ENCODE measurements around the gene PDGFC.

The PDGFC gene

GRCh38 chr4:156972379-156973015 lies 898 bp upstream of the PDGFC start:
- DNase-seq, result no peak

GRCh38 chr4:156971165-156971675 lies 379 bp downstream of the PDGFC start:
- DNase-seq, result no peak

GRCh38 chr4:156970501-156971164 lies 966 bp downstream of the PDGFC start:
- DNase-seq, result peak; percentile 5

- DNase-seq, result no peak
Measured at GRCh38 chr4:156969911-156970310, 1.7 kb downstream of the PDGFC start.

- DNase-seq, result no peak
Measured at GRCh38 chr4:156969101-156969500, 2.5 kb downstream of the PDGFC start.

- peak; percentile 52 for DNase-seq
Measured at GRCh38 chr4:156968479-156968984, 3.1 kb downstream of the PDGFC start.

GRCh38 chr4:156966836-156967235 lies 4.8 kb downstream of the PDGFC start:
- DNase-seq, result no peak

GRCh38 chr4:156963419-156963818 lies 8.2 kb downstream of the PDGFC start:
- DNase-seq, result no peak

GRCh38 chr4:156962528-156962974 lies 9.0 kb downstream of the PDGFC start:
- DNase-seq, result no peak

GRCh38 chr4:156962058-156962358 lies 9.6 kb downstream of the PDGFC start:
- DNase-seq, result no peak

GRCh38 chr4:156961196-156962057 lies 10.2 kb downstream of the PDGFC start:
- no peak for DNase-seq

GRCh38 chr4:156959298-156959702 lies 12.3 kb downstream of the PDGFC start:
- DNase-seq, result no peak

GRCh38 chr4:156958276-156959074 lies 13.1 kb downstream of the PDGFC start:
- DNase-seq, result no peak

- DNase-seq, result no peak
Measured at GRCh38 chr4:156957556-156957955, 14.0 kb downstream of the PDGFC start.

GRCh38 chr4:156956826-156957368 lies 14.7 kb downstream of the PDGFC start:
- DNase-seq, result no peak

- DNase-seq, result no peak
Measured at GRCh38 chr4:156956359-156956758, 15.2 kb downstream of the PDGFC start.

- DNase-seq, result no peak
Measured at GRCh38 chr4:156954587-156954986, 17.0 kb downstream of the PDGFC start.

- no peak for DNase-seq
Measured at GRCh38 chr4:156953951-156954350, 17.6 kb downstream of the PDGFC start.

GRCh38 chr4:156953001-156953400 lies 18.6 kb downstream of the PDGFC start:
- DNase-seq, result no peak

GRCh38 chr4:156952078-156952759 lies 19.4 kb downstream of the PDGFC start:
- no peak for DNase-seq

- DNase-seq, result no peak
Measured at GRCh38 chr4:156950948-156951347, 20.7 kb downstream of the PDGFC start.

- no peak for DNase-seq
Measured at GRCh38 chr4:156950090-156950489, 21.5 kb downstream of the PDGFC start.
